ENCODE measurements around the gene SPCS3.
A peak's percentile ranks its signal among the peaks of the same experiment; 100 is the strongest.
"Not testable (repeated sequence)": the region's sequence is repeated elsewhere in the genome, so short reads cannot be mapped to it uniquely, and the experiment has no call there.

The SPCS3 gene

GRCh38 chr4:176277162-176277904 is 42.4 kb upstream of the SPCS3 start:
- no peak for DNase-seq (ENCODE audit: extremely low read depth, low read depth)
- TF ChIP-seq CTCF (IDR thresholded peaks at IDR 0.05; ENCODE audit: low read depth, low read length) = peak; percentile 66

- DNase-seq (ENCODE audit: extremely low read depth, low read depth) = not testable (repeated sequence)
Measured at GRCh38 chr4:176279560-176279959, 40.2 kb upstream of the SPCS3 start.

DNA sequence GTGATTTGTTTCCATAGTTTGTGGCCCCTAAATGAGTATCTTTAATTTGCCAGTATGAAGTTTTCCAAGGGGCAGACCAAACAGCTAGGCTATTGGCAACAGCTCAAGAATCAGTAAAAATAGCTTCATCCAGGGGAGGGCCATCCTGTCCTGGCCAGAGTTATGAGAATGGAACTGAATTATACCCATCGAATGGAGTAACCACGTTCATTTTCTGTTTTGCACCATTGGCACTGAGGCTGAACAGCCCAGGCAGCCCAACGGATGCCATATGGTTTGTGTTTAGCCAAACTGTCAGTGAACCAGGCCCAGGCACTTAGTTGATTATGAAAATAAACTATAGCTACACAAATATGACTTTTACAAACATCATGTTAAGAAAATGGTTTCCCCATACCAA is 33.0 kb upstream of the SPCS3 start:
- TF ChIP-seq CTCF (IDR thresholded peaks at IDR 0.05; ENCODE audit: low read depth, low read length) = no peak
- peak; percentile 73 for DNase-seq (ENCODE audit: extremely low read depth, low read depth)

DNA sequence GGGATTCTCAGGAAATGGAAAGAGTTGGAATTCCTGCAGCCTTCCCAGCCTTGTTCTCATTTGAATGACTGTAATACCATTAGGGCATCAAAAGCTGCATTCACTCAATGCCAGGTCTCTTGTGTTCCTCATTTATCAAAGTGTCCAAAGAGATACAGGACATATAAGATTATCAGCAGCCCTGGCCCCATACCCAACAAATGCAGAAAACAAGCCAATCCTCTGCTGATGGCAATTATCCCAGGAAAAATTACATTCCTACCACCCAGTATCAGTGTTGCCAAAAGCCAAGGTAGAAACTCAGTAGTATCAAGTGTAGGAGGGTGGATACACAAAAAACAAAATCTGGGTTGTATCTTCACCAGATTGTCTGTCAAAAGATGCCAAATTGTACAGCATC is 32.2 kb upstream of the SPCS3 start:
- no peak for DNase-seq (ENCODE audit: extremely low read depth, low read depth)
- TF ChIP-seq CTCF (IDR thresholded peaks at IDR 0.05; ENCODE audit: low read depth, low read length) = no peak

GRCh38 chr4:176288020-176288419 is 31.7 kb upstream of the SPCS3 start:
- TF ChIP-seq CTCF (IDR thresholded peaks at IDR 0.05; ENCODE audit: low read depth, low read length) = no peak
- DNase-seq (ENCODE audit: extremely low read depth, low read depth) = no peak

DNA sequence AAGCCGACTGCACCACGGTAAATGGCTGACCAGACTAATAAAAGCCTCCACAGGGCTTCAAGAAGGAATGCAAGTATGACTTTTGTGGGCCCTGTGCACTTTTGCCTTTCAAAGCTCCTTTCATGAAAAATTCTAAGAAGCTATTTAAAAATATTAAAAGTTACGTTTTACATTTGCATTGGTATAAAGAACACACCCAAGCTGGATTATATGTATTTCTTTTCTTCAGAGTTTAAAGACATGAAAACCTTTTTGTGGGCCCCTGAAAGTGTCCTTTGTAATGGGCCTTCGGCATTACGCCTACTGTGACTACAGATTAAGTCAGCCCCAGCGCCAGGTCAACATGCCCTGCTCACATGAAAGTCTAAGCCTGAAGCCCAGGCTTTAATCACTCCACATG is 30.2 kb upstream of the SPCS3 start:
- DNase-seq (ENCODE audit: extremely low read depth, low read depth) = no peak
- no peak for TF ChIP-seq CTCF (IDR thresholded peaks at IDR 0.05; ENCODE audit: low read depth, low read length)

DNA sequence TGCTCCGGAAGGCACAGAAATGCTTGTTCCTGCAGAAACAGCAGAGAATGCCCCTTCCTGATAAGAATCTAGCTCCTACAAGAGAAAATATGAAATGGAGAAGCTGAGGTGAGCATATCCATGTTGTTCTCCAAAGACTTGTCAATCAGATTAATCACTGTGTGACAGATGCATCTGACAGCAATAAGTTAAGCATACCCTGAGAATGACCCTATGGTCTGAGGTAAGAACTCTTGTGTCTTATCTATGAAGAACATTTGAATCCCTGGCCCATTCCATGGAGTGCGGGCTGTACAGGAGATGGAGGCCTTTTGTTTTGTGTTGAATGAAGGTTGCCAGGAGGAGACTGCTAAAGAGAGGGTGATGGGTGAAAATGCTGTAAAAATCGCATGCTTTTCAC is 29.2 kb upstream of the SPCS3 start:
- no peak for TF ChIP-seq CTCF (IDR thresholded peaks at IDR 0.05; ENCODE audit: low read depth, low read length)
- DNase-seq (ENCODE audit: extremely low read depth, low read depth) = no peak

DNA sequence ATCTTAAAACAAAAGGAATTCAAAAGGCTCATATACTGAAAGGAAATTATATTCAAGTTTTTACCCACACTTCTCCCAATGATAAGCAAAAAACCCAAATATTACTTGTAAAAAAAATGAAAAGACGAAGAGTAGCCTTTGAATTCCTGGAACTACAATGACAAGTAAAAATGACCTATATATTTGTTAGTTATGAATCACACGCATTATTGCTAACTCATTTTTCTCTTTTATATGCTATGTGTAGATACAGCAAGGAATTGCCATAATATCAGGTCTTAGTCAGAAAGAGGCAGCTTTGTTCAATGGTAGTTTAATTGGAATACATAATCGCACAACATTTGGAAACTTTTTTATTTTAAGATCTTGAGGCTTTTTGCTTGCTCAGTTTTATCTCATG is 28.0 kb upstream of the SPCS3 start:
- TF ChIP-seq CTCF (IDR thresholded peaks at IDR 0.05; ENCODE audit: low read depth, low read length) = no peak
- DNase-seq (ENCODE audit: extremely low read depth, low read depth) = no peak
